H1 (cell line): ENCODE results near the gene COX19. TPM values are rescaled to one million over a fixed set of nuclear protein-coding genes. Genes with fewer than 3 reads are reported as not detected.

Experiments used
- CHD7 ChIP-seq: fragments of 300-600 bp; sonication (generic); IDR thresholded peaks from 2 replicates; pipeline ENCODE4 v1.7.1; 2012; ENCODE audit warnings: low read length, moderate library complexity, mild to moderate bottlenecking, inconsistent platforms; ENCODE audit not compliant: insufficient replicate concordance
- CREB1 ChIP-seq: IDR thresholded peaks from 2 replicates; pipeline ENCODE4 v1.6.1; 2012; ENCODE audit warnings: inconsistent platforms
- CTBP2 ChIP-seq: IDR thresholded peaks from 2 replicates; pipeline ENCODE4 v1.7.0; 2011; ENCODE audit warnings: borderline replicate concordance, mild to moderate bottlenecking, moderate library complexity, mixed read lengths, low read length; ENCODE audit not compliant: insufficient read depth, insufficient read length
- EZH2 ChIP-seq: fragments of 200-600 bp; sonication (generic); IDR thresholded peaks from 2 replicates; pipeline ENCODE4 v1.7.1; 2012; ENCODE audit warnings: low read depth, mild to moderate bottlenecking, moderate library complexity, low read length, inconsistent platforms; ENCODE audit not compliant: severe bottlenecking
- HDAC2 ChIP-seq, 2 experiments: fragments of 300-600 bp in 1 of 2; sonication (generic) in 1 of 2; IDR thresholded peaks; 2 replicates each; pipeline ENCODE4 v1.6.1; 2011 to 2012; ENCODE audit warnings: low read depth in 2 of 2, low read length in 2 of 2, mild to moderate bottlenecking in 2 of 2, moderate library complexity in 2 of 2, borderline replicate concordance in 1 of 2, inconsistent platforms in 1 of 2
- HDAC6 ChIP-seq: IDR thresholded peaks from one replicate; pipeline ENCODE4 v1.7.1; 2012; ENCODE audit warnings: low read depth, mild to moderate bottlenecking, inconsistent platforms, low read length, moderate library complexity
- POU5F1 ChIP-seq: IDR thresholded peaks from 2 replicates; pipeline ENCODE4 v1.6.1; 2011; ENCODE audit warnings: low read depth, mild to moderate bottlenecking, low read length, moderate library complexity
- SIX5 ChIP-seq: IDR thresholded peaks from 2 replicates; pipeline ENCODE4 v1.6.1; 2011; ENCODE audit warnings: mild to moderate bottlenecking, low read depth, low read length
- SP2 ChIP-seq: IDR thresholded peaks from 2 replicates; pipeline ENCODE4 v1.6.1; 2012; ENCODE audit warnings: mild to moderate bottlenecking, low read length, inconsistent platforms
- polyA plus RNA-seq, 7 experiments: library from polyadenylated mRNA; depleted of rRNA in 3 of 7; stranded (reverse) in 5 of 7; unstranded in 2 of 7; fragments of >200 nt in 5 of 7; fragments of 200-250 nt in 2 of 7; gene quantifications; 1 replicate in 5 of 7; 2 replicates in 1 of 7; 4 replicates in 1 of 7; pipeline versions ENCODE4 v1.2.1 to v1.2.3, GENCODE V29; 2011 to 2013; ENCODE audit warnings: missing spikeins in 2 of 7, mixed read lengths in 2 of 7
- total RNA-seq: library from RNA; stranded (reverse); fragmentation: NEBNext Ultra II Directional; extraction: Animal tissue kit (Norgen Biotek cat#: 25700); gene quantifications from 2 replicates; pipeline ENCODE4 v1.2.1, GENCODE V29; 2021

COX19 gene
- total and polyA plus RNA-seq, 2 of the 8 experiments (the other 6 are each of a cell fraction or from before 2014, with no cell fraction given) = 3.9 to 7.9 TPM

DNA sequence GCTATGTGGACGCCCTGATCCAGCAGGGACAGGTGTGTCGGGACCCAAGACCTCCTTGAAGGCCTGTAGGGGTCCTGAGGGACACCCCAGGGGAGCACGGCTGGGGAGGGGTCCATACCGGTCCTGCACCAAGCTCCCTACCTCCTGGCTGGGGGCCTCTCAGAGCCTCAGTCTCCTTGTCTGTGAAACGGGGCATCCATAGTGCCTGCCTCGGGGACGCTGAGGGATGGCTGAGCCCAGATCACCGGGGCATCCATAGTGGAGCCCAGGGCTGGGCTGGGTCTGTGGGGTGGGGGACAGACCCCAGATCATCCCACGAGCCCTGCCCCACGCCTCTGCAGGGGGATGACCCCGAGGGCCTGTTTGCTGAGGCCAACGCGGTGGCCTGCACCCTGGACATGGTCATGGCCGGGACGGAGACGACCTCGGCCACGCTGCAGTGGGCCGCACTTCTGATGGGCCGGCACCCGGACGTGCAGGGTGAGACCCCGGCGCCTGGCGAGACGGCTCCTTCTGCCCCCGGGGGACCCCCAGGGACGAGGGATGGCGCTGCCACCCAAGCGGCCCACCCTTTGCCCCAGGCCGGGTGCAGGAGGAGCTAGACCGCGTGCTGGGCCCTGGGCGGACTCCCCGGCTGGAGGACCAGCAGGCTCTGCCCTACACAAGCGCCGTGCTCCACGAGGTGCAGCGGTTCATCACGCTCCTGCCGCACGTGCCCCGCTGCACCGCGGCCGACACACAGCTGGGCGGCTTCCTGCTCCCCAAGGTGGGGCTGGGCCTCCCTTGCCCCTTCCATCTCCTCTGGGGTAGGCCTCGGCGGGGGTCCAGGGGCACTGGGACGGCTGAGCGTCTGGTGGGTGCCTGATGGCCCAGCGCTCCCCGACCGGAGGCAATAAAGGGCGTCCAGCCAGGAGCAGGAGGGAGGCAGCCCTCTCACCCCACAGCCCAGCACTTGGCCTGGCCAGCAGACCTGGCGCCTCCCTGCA lies 11.7 kb upstream of the COX19 start (continued):
- TF ChIP-seq CHD7 = no peak
- TF ChIP-seq CTBP2 = no peak
- TF ChIP-seq POU5F1 = no peak
- no peak for TF ChIP-seq HDAC2 (IDR thresholded peaks at IDR 0.05; ENCODE audit: borderline replicate concordance in 1 of 2, low read depth in 2 of 2, low read length in 2 of 2)
- no peak for TF ChIP-seq CREB1
- no peak for TF ChIP-seq SIX5
- TF ChIP-seq EZH2 = no peak
- TF ChIP-seq SP2 = no peak
- no peak for TF ChIP-seq HDAC6
